ENCODE measurements around the gene RPL22. TPM values are rescaled to one million over a fixed set of nuclear protein-coding genes. Genes with fewer than 3 reads are reported as not detected.

The RPL22 gene
- total and polyA plus RNA-seq, 2 of the 4 experiments (the other 2 are of a cell fraction), result 26.2 to 131 TPM

- no peak for TF ChIP-seq MAFK (IDR thresholded peaks at IDR 0.05; ENCODE audit: low read depth, low read length)
- no peak for TF ChIP-seq RAD21 (IDR thresholded peaks at IDR 0.05; ENCODE audit: low read length)
- TF ChIP-seq POLR2A (IDR thresholded peaks at IDR 0.05; ENCODE audit: low read depth, low read length), result no peak
These were observed 35.3 kb upstream of the RPL22 start (continued) for GRCh38 chr1:6234502-6235295.

DNA sequence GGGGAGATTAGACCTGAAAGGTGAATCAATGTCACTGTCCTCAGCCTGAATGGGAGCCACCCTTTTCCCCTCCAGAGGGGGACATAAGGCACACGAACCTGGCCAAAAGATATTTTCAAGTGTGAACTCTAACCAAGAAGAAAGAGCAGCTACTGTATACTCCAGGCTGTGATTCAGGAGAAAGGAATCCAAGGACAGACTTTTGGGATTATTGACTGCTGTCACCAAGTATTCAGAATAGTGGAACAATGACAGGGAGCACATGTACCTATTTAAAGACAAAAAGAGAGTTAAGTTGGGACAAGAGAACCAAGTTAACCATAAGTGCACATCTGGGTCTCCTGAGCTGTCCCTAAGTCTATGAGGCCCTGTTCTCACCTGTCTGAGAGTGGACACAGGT lies 34.0 kb upstream of the RPL22 start:
- intact Hi-C loops (cut with micrococcal nuclease), result no loop called here
- no peak overlapping the region for H2AK9ac ChIP-seq (replicated peaks; ENCODE audit: low read depth, low read length, poor library complexity)
- H4K20me1 ChIP-seq (ENCODE audit: insufficient read depth, low read length), result peaks cover 4% of the 10 kb centered on the region; the same call in 1 of the 2 replicates
- H4K8ac ChIP-seq (ENCODE audit: low read depth in 2 of 2, low read length in 2 of 2), result no peak overlapping the region
- no peak overlapping the region for H3K4me3 ChIP-seq (ENCODE audit: insufficient read depth, low read depth, low read length)
- no peak overlapping the region for H3K4me2 ChIP-seq (ENCODE audit: low read depth, low read length)
- H2BK5ac ChIP-seq (ENCODE audit: low read depth, low read length, poor library complexity, severe bottlenecking), result no peak overlapping the region
- H3K18ac ChIP-seq (ENCODE audit: low read depth, low read length), result no peak overlapping the region
- ATAC-seq (ENCODE audit: low read depth) (no peak), DNase-seq (no peak)
- no peaks in the 10 kb centered on the region; the same call in 1 of the 2 replicates for H3K9me1 ChIP-seq (ENCODE audit: insufficient read depth, low read length)
- peak overlapping the region; percentile 42; the same call in 1 of the 2 replicates for H3K23ac ChIP-seq (ENCODE audit: low read depth, low read length)
- peaks cover 22% of the 10 kb centered on the region for H3K36me3 ChIP-seq (ENCODE audit: control insufficient read depth, insufficient read depth, low read length)
- no peak overlapping the region for H2BK15ac ChIP-seq (ENCODE audit: low read depth, low read length)
- CTCF ChIA-PET, result interaction anchor here (0.5 kb wide), 1 partner anchor 182 kb away, joined by 3 read pairs; no protein-coding TSS in a partner anchor
- dilution Hi-C loops (cut with HindIII; ENCODE audit: low sequenced_read_pairs, unreplicated experiment), result no loop called here
- no peaks in the 10 kb centered on the region for H3K9me3 ChIP-seq (ENCODE audit: control insufficient read depth, insufficient read depth, low read length)
- H3K79me1 ChIP-seq (ENCODE audit: low read depth in 1 of 2, low read length in 2 of 2), result peaks cover 29 to 31% of the 10 kb centered on the region in 2 experiments
- no peak overlapping the region for H2AK5ac ChIP-seq (ENCODE audit: low read depth, low read length)
- BruUV-seq (replicated peaks), result no TSS peak
- no peak overlapping the region for H3K56ac ChIP-seq (ENCODE audit: extremely low read depth, insufficient read depth, low read length)
- H4K5ac ChIP-seq (ENCODE audit: low read depth, low read length), result no peak overlapping the region
- no peak overlapping the region for H2BK120ac ChIP-seq (ENCODE audit: low read depth, low read length)
- H3K4me1 ChIP-seq (ENCODE audit: control insufficient read depth, insufficient read depth, low read length), result peaks cover 4% of the 10 kb centered on the region; the same call in 1 of the 2 replicates
- no peak overlapping the region for H3K4ac ChIP-seq (ENCODE audit: low read depth, low read length)
- POLR2A ChIA-PET (ENCODE audit: unreplicated experiment), result no interaction called here
- 50% methylated on average over 1 of the region's 1 CpG; no CpG with 5 or more reads in 1 of the 2 experiments for WGBS, 2 experiments (ENCODE audit: extremely low coverage in 2 of 2, insufficient read length in 1 of 2)
- H3K27ac ChIP-seq (ENCODE audit: insufficient read depth, low read length), result no peak overlapping the region
- TF ChIP-seq, protein P1, sequence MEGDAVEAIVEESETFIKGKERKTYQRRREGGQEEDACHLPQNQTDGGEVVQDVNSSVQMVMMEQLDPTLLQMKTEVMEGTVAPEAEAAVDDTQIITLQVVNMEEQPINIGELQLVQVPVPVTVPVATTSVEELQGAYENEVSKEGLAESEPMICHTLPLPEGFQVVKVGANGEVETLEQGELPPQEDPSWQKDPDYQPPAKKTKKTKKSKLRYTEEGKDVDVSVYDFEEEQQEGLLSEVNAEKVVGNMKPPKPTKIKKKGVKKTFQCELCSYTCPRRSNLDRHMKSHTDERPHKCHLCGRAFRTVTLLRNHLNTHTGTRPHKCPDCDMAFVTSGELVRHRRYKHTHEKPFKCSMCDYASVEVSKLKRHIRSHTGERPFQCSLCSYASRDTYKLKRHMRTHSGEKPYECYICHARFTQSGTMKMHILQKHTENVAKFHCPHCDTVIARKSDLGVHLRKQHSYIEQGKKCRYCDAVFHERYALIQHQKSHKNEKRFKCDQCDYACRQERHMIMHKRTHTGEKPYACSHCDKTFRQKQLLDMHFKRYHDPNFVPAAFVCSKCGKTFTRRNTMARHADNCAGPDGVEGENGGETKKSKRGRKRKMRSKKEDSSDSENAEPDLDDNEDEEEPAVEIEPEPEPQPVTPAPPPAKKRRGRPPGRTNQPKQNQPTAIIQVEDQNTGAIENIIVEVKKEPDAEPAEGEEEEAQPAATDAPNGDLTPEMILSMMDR (conservative IDR thresholded peaks at IDR 0.05; ENCODE audit: low read depth, low read length), result no peak
- no peak for TF ChIP-seq POLR2A (IDR thresholded peaks at IDR 0.05; ENCODE audit: low read depth, low read length)
- TF ChIP-seq CEBPB (IDR thresholded peaks at IDR 0.05; ENCODE audit: low read depth, low read length), result no peak
- H3K27me3 ChIP-seq (ENCODE audit: control insufficient read depth, insufficient read depth, low read length), result no peaks in the 10 kb centered on the region
- H3K14ac ChIP-seq (replicated peaks; ENCODE audit: low read depth, low read length), result no peak overlapping the region
- H3K9ac ChIP-seq (ENCODE audit: low read depth, low read length), result no peak overlapping the region
- H2AFZ ChIP-seq (replicated peaks; ENCODE audit: low read length, poor library complexity), result no peak overlapping the region
- H4K91ac ChIP-seq (ENCODE audit: insufficient read depth, low read depth, low read length), result no peak overlapping the region
- H2BK20ac ChIP-seq (ENCODE audit: low read depth, low read length), result no peak overlapping the region
- in situ Hi-C loops (cut with MboI; ENCODE audit: low sequenced_read_pairs), result no loop called here

All from IMR-90 (cell line).